ENCODE measurements around the gene TMEM161A.
"Not testable (repeated sequence)": the region's sequence is repeated elsewhere in the genome, so short reads cannot be mapped to it uniquely, and the experiment has no call there.

The TMEM161A gene

DNA sequence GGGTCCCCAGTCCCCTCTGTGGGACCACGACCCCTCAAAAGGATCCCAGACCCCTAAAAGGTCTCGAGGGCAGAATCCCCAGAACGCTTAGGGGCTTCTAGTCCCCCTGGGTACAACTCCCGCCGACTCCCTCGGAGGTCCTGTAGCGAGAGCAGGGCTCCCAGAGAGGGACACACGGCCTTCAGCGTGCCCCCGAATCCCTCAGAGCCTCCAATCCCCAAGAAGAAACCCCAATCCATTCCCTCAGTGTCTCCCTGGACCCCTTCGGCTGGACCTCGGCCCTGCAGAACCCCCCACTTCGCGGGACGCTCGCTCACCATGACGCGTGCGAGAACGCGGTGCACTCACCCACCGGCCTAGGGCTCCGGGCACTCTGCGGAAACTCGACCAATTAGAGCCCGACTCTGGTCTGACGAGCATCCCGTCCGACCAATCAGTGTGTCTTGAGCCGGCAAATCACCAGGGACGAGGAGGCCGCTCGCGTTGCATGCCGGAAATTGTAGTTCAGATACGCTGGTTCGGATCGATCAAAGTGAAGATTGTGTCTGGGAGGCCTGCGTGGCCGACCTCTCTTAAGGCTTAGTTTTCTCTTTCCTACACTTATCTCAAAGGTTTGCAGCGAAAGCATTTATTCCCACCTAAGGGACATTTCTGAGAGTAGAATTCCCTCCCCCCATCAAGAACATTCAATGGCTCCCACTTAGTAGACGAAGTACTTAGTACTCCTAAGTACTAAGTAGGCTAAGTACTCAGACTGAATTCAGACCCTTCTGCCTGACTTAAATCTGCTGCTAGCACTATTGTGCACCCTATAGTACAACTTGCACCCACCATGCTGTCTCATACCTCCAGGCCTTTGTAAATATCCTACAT lies at the start of gene TMEM161A:
TSS of gene TMEM161A (minus strand) at position 370 of the 873 bp plus-strand sequence. CDS start at position 320, 50 bp downstream.
- DNase-seq, result peak; percentile 97

DNA sequence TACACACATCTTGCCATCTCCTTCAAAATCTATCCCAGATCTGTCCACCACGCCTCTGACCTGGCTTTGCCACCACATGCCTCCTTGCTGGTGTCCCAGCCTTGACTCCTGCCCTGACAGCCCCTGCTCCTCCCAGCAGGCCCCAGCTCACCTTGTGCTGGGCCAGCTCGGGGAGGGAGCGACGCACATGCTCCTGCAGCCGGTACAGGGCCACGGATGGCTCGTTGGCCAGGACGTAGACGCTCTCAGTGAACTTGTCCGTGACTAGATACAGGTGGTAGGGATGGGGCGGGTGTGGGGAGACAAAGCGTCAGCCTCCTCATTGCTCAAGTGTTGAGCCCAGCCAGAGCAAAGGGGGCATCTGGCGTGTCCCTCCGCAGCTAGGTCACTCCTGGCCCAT lies 48.5 kb upstream of the TMEM161A start:
- no peak for DNase-seq

DNA sequence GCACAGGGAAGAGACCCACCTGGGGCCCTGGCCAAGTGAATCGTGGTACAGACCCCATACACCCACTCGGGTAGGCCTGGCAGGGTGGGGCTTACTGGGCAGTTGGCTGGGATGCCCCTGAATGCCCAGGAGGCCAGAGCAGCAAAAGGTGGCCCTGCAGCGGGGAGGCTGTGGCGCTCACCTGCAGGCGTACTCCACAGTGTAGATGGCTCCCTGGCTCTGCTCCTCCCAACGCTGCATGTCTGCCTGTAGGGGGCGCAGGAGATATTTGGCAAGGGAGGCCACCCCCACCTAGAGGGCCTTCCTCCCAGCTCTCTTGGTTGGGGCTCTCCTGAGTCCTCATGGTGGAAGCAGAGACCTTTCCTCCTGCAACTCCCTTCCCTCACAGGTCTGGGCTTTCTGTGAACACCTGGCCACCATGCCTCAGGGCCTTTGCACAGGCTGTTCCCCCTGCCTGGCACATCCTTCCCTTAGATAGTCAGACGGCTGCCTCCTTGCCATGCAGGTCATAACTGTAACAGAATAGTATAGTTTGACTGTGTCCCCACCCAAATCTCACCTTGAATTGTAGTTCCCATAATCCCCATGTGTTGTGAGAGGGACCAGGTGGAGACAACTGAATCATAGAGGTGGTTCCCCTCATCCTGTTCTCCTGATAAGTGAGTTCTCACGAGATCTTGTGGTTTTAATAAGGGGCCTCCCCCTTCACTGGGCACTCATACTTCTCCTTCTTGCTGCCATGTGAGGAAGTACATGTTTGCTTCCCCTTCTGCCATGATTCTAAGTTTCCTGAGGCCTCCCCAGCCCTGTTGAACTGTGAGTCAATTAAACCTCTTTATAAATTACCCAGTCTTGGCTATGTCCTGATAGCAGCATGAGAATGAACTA lies 47.8 kb upstream of the TMEM161A start:
- peak; percentile 17 for DNase-seq

DNA sequence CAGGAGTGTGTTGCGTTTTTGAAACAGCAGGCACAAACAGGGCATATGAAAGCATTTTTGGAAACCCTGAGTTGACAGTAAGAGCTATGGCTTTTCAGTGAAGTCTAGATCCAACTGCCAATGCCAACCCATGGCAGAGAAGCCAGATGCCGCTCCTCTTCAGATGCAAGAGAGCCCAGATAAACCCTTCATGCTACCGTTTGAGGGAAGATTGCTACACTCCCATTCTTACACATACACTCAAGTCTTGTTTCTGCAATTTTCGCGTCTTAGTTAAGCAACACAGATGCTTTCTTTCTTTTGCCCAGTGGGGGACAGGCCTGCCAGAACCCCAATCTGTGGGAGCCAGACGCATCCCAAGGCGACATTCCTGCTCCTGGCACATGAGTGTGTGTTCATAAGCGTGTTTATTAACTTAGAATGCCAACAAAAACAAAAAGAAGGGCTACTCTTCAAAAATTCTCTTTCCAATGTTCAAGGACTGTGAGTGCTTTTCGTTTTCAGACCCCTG lies 43.3 kb upstream of the TMEM161A start:
- no peak for DNase-seq

DNA sequence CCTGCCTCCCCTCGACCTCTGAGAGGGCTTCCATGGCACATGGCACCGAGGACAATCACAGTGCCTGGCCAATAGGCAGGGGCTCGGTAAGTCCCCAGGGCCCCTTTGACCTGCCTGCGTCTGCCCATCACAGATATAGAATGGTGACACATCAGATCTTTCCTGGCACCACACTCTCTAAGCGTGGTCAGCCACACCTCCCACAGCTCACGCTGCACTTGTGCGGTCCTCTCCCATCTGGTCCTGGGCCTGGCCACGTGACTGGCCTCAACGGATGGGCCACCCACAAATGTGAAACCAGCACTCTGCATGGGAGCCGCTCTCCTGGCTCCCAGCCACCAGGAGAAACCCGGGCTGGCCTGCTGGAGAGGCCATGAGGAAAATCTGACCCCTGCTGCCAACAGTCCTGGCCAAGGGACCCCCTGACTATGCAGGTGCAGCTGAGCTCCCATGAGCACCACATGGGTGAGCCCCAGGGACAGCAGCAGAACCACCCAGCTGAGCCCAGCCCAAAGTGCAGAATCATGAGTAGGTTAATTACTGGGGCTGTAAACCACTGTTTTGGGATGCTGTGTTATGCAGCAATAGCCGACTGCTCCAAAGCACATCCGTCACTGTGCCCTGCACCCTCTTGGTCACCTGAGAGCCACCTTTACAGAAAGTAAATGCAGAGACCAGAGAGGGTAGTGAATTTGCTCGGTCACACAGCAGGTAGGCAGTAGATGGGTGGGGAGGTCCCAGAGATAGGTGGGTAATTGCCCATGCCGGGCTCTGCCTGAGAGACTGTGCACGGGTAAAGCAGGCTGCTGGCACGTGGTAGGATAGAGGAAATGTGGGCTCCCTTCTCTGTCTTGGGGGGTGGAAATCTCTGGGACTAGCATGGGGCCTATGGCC lies 41.5 kb upstream of the TMEM161A start:
- DNase-seq, result no peak

DNA sequence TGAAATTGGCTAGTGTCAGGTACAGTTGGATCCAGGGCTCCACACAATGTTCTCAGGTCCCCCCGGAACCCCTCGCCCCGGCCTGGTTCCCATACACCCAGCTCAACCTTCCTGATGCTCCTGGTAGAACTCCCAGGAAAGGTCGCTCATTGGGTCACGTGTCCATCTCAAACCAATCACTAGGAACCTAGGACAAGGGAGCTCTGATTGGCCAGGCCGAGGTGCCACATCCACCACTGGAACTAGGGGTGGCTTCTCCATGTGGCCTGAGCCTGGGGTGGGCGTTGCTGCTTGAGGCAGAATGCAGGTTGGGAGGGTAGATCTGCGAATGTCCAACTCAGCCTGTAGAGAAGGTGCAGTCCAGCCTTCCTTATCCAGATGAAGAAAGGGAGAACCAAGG lies 38.7 kb upstream of the TMEM161A start:
- DNase-seq, result no peak

DNA sequence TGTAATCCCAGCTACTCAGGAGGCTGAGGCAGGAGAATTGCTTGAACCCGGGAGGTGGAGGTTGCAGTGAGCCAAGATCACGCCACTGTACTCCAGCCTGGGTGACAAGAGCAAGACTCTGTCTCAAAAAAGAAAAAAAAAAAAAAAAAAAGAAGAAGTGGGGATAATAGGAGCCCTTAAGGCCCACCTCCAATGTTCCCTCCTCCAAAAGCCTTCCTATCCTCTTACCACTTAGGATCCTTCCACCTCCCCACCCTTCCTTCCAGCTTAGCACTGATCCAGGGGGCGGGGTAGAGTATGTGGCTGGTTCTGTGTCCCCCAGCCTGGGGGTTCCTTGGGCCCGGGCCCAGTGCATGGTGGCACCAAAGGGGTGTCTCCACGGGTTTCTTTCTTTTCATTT lies 35.0 kb upstream of the TMEM161A start:
- not testable (repeated sequence) for DNase-seq

DNA sequence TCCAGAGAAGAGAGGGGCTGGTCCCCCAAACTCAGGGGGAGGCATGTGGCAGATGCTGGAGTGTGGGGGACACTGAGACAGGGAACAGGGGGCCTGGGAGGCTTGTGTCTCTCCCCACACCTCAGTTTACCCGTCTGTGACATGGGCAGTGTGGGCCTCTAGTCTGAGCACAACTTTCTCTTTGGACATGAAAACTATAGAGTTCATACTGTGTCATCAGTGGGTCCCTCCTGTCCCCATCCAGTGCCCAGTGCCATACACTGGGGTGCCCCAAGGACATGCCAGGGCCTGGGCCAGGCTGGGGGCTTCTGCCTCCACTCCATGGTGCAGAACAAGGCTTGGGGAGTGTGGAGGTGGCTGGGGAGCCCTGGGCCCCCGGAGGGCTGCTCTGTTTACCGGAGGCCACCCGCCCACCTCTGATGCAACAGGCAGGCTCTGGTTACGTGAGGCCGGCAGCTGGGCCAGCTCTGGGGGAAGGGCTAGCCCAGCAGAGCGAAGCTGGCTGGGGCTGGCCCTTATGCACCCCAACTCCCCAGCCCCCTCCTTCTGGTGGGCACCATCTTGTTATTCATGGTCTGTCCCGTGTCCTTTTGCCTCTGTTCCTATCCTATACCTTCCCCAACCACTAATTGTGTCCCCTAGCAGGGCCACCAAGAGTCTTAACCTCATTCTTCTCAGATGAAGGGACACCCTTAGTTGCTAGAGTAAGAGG lies 33.7 kb upstream of the TMEM161A start:
- DNase-seq, result peak; percentile 11

DNA sequence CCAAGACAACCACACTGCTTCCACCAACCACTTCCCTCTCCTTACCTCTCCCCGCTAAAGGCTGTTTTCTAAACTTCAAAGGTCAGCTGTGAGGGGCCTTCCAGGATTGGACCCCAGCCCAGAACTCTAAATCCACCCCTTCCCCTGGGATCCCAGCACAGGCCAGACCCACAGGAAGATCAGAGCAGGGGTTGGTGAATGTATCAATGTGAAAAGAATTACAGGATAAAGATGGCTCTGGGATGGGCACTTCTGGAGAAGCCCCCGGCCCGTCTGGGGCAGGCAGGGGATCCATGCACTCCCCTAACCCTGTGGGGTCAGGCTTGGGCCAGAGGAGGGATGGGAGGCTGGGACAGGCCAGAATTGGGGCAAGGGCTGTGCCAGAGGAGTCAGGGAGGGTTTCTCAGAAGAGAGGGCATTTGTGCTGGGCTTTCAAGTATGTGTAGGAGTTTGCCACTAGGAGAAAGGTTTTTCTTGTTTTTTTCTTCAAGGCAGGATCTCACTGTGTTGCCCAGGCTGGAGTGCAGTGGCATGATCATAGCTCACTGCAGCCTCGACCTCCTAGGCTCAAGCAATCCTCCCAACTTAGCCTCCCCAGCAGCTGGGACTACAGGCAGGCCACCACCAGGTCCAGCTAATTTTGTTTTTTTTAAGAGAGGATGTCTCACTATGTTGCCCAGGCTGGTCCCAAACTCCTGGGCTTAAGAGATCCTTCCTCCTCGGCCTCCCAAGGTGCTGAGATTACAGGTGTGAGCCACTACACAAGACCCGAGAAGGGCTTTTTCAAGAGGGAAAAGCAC lies 32.8 kb upstream of the TMEM161A start:
- no peak for DNase-seq

DNA sequence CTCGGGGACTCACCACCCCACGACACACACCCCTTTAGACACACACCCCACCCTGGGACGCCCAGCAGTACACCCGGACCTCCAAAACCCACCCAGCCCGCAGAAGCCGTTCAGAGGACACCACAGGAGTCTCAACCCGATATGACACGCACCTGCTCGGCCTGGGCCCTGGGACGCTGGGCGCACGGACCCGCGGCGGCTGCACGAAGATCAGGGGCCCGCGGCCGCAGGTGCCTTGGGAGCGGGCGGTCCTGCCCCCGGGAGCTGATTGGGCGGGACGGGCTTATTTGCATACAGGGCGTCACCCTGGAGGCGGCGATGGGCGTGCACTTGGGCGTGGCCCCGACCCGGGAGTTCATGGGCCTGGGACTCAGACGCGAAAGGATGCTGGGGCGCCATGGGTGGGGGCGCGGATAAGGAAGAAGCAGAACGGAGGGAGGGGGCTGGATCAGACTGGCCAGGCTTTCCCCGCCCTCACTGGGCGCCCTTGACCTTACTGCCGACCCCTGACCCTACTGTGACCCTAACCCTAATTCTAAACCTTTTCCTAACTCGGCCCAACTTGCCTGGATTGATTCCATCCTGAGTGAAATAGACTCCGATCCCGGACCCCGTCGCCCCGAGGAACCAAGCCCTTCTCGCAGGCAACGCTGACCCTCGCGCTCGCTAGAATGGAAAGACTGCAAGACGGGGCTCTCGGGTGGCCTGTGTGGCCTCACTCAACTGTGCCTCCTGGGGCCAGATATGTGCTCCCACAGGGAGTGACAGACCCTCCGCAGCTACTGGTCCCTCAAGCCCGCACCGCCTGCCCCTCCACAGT lies 32.0 kb upstream of the TMEM161A start, which contains the start of gene MEF2B:
TSS of gene MEF2B (minus strand) at position 211 of the 820 bp plus-strand sequence. CDS start 19,528 bp downstream, outside the sequence.
- peak; percentile 56 for DNase-seq

DNA sequence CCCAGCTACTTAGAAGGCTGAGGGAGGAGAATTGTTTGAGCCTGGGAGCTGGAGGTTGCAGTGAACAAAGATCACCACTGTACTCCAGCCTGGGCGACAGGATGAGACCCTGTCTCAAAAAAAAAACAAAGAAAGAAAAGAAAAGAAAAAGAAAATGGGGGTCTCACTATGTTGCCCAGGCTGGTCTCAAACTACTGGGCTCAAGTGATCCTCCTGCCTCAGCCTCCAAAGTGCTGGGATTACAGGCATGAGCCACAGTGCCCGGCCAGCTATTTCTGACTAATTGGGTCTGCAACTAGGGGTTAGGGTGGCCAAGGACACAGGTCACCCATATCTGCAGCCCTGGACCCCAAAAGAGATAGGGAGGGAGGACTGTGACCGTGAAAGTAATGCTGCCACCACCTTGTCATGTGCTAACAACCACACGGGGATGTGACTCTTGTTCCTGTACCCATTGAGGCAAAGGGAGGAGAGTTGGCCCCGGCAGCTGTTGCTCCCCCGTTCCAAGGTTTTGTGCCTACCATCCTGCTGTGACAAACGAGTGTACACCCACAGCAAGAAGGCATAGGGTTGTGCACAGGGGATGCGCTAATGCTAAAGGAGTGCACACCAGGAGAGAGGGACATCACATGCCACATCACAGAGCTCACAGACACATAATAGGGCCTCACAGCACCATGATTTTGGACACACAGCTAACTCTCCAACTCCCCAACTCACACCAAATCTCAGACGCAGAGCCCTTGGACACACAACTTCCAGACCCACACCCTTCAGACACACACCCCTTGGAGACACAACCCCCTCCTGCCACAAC lies 31.2 kb upstream of the TMEM161A start:
- no peak for DNase-seq

DNA sequence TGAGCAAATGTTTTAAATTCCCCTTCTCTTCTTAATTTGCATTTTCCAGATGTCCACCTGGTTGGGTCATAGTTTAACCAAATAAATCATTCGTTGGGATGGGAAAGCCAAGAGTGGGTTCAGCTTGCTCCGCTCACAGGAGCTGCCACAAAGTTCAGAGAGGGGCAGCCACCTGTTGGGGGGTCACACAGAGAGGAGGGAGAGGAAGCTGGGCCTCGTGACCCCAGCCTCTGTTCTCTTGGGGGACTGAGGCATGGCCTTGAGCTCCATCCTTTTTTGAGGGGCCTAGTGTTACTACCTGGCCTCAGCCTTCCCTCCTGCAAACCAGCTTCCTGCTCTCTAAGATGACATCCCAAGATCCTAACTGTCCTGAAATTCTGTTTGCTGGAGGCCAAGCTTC lies 29.3 kb upstream of the TMEM161A start:
- no peak for DNase-seq

DNA sequence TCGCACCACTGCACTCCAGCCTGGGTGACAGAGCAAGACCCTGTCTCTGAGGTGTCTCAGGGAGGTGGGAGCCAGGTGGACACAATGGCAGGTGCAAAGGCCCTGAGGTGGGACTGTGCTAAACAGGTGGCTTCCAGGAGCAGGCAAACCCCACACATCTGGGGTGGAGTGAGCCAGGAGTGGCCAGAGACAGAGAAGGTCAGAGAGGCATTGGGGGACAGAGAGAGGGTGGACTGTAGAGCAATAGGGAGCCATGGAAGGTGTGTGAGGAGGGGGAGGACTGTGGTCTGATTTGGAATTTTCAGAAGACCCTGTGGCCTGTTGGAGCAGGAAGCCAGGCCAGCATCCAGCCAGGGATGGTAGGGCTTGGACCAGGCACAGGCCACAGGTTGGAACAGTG lies 27.1 kb upstream of the TMEM161A start:
- no peak for DNase-seq

DNA sequence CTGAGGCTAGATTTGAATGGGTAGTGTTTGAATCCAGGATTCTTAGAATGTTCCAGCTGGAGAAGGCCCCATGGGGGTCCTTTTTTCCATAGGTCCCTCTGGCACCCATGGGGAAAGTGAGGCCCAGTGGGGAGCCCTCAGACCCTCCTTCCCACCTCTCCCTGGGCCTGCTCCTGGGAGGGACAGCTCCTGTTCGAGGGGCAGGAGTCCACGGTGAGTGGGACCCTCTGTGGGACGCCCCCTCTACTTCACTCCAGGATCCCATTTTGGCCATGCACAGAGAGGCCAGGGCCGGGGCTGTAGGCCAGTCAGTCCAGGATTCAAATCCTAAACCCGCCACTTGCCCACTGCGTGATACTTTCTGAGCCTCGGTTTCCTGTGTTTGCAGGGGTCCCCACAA lies 24.2 kb upstream of the TMEM161A start:
- no peak for DNase-seq

DNA sequence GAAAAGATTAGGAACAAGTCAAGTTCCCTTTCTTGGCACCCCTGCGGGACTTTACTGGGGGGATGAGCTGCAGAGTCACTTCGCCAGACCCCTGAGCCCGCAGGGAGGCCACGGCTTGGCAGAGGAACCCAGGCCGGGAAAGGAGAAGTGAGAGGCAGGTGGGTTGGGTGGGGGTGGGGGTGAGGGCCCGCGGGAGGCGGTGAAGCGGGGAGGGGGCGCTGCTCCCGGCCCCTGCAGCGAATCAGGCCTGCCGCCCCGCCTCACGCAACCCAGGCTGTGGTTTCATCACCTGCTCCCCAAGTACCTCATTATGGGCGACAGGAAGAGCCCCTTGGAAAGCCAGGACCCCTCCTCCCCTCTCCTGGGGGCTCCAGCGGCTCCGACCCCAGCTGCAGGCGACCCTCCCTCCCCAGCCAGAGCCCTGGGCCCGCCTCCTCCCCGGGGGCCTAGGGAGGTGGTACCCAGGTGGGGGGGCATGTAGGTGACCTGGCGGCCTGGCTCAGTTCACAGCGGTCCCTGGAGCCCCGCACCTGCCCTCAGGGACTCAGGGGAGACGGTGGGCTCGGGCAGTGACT lies 22.3 kb upstream of the TMEM161A start:
- no peak for DNase-seq

DNA sequence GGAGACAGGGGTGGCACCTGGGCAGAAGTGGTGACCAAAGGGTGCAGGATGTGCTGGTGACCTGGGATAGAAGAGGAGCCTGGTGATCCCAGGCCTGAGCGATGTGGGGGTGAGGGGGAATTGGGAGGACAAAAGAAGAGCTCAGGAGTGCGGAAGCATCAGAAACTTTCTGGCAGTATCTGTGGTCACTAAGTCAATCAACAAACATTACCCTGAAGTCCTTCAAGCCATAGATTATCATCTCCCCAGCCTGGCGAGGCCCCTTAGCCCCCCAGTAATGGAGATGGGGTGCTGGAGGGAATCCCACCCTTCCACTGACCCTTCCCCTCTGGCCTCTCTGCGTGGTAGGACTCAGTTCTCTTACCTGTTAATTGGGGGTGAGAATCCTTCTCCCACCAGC lies 21.3 kb upstream of the TMEM161A start:
- no peak for DNase-seq

DNA sequence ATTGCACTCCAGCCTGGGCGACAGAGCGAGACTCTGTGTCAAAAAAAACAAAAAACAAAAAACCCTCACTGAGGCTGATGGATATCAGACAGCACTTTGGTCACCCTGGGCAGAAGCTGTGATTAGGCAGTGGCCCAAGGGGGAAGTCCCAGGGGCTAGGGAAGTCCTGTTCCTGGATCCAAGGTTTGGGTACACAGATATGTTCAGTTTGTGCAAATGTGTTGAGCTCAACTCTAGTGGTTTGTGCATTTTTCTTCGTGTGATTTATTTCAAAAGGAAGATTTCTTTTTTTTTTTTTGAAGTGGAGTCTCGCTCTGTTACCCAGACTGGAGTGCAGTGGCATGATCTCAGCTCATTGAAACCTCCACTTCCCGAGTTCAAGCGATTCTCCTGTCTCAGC lies 19.5 kb upstream of the TMEM161A start:
- no peak for DNase-seq

DNA sequence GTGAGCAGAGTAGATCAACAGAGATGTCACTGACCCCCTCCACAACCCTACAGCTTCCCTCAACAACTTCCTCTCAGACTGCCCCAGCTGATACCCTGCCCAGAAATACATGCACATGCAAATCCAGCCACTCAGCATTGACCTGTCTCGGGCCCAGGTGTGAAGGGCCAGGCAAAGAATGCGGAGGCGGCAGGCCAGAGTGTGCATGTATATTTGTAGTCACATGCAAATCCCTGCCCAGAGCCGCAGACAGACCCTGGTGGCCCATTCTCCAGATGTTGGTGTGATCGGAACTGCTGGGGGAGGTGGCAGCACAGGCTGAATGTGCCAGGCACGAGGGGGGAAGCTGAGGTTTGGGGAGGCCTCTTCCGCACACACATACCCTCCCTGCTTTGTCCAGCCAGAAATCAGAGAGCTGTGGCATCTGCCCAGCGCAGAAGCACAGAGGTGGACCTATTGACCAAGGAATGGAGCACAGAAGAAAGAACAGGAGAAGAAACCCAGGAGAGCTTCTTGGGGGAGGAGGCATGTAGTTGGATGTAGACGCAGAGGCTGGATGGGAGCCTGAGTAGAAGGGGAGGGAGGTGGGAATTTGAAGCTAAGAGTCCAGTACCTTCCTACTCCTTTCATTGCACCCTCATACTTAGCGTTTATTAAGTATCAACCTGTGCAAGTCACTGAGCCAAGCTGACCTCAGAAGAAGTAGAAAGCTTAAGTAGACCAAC lies 17.4 kb upstream of the TMEM161A start:
- no peak for DNase-seq

Measured in NCI-H510A treated with DMSO at 0.1 percent for 48 hours (cell line).